ENCODE results near the gene ALPL. TPM values are rescaled to one million over a fixed set of nuclear protein-coding genes. Genes with fewer than 3 reads are reported as not detected.

The ALPL gene
- total and polyA plus RNA-seq, 2 of the 4 experiments (the other 2 are of a cell fraction): 0.54 to 2.2 TPM

- Histone ChIP-seq H3K9me3 (ENCODE audit: control insufficient read depth, insufficient read depth, low read length) (no peaks in the 10 kb centered on the region), H2AK5ac (ENCODE audit: low read depth, low read length) (peak overlapping the region; percentile 84), H3K4me1 (ENCODE audit: control insufficient read depth, insufficient read depth, low read length) (peaks cover 12% of the 10 kb centered on the region), H4K8ac (ENCODE audit: low read depth in 2 of 2, low read length in 2 of 2) (peak overlapping the region in 1 of 2 experiments; percentile 37; a peak in 1 of 4 replicates), H4K91ac (ENCODE audit: insufficient read depth, low read depth, low read length) (peak overlapping the region; percentile 70; the same call in 1 of the 2 replicates), H3K18ac (ENCODE audit: low read depth, low read length) (peak overlapping the region; percentile 32), H3K27me3 (ENCODE audit: control insufficient read depth, insufficient read depth, low read length) (peaks cover 11% of the 10 kb centered on the region), H2BK120ac (ENCODE audit: low read depth, low read length) (peak overlapping the region; percentile 82), H3K9ac (ENCODE audit: low read depth, low read length) (no peak overlapping the region), H2BK20ac (ENCODE audit: low read depth, low read length) (peak overlapping the region; percentile 88), H3K4me2 (ENCODE audit: low read depth, low read length) (peak overlapping the region; percentile 35), H4K5ac (ENCODE audit: low read depth, low read length) (peak overlapping the region; percentile 33), H3K79me1 (ENCODE audit: low read depth in 1 of 2, low read length in 2 of 2) (no peaks in the 10 kb centered on the region), H3K4me3 (ENCODE audit: insufficient read depth, low read depth, low read length) (no peak overlapping the region), H3K36me3 (ENCODE audit: control insufficient read depth, insufficient read depth, low read length) (no peaks in the 10 kb centered on the region), H3K56ac (ENCODE audit: extremely low read depth, insufficient read depth, low read length) (peak overlapping the region; percentile 33; the same call in 1 of the 2 replicates), H4K20me1 (ENCODE audit: insufficient read depth, low read length) (0 out of 2 replicates have a peak, but pooled peaks cover 4% of the 10 kb centered on the region), H2AK9ac (replicated peaks; ENCODE audit: low read depth, low read length, poor library complexity) (peak overlapping the region; percentile 80), H3K14ac (replicated peaks; ENCODE audit: low read depth, low read length) (peak overlapping the region; percentile 67), H3K23ac (ENCODE audit: low read depth, low read length) (peak overlapping the region; percentile 45; the same call in 1 of the 2 replicates), H3K9me1 (ENCODE audit: insufficient read depth, low read length) (peaks cover 11% of the 10 kb centered on the region), H2BK15ac (ENCODE audit: low read depth, low read length) (peak overlapping the region; percentile 68; the same call in 2 of the 3 replicates), H2BK5ac (ENCODE audit: low read depth, low read length, poor library complexity, severe bottlenecking) (peak overlapping the region; percentile 63), H3K4ac (ENCODE audit: low read depth, low read length) (peak overlapping the region; percentile 77), H2AFZ (replicated peaks; ENCODE audit: low read length, poor library complexity) (peak overlapping the region; percentile 76), H3K27ac (ENCODE audit: insufficient read depth, low read length) (peak overlapping the region; percentile 60; the same call in 1 of the 2 replicates)
- no TSS peak for BruUV-seq (replicated peaks)
- DNase-seq (peak; percentile 96), ATAC-seq (ENCODE audit: low read depth) (peak; percentile 86)
- no CpG with 5 or more reads among the region's 11 CpGs for WGBS, 2 experiments (ENCODE audit: extremely low coverage in 2 of 2, insufficient read length in 1 of 2)
- TF ChIP-seq, protein P1, sequence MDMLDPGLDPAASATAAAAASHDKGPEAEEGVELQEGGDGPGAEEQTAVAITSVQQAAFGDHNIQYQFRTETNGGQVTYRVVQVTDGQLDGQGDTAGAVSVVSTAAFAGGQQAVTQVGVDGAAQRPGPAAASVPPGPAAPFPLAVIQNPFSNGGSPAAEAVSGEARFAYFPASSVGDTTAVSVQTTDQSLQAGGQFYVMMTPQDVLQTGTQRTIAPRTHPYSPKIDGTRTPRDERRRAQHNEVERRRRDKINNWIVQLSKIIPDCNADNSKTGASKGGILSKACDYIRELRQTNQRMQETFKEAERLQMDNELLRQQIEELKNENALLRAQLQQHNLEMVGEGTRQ (IDR thresholded peaks at IDR 0.05; ENCODE audit: low read depth, low read length): peak; percentile 13; the same call in 1 of the 2 replicates
- TF ChIP-seq RCOR1 (IDR thresholded peaks at IDR 0.05; ENCODE audit: insufficient replicate concordance, low read length) (peak; percentile 100), MXI1 (IDR thresholded peaks at IDR 0.05; ENCODE audit: borderline replicate concordance, low read depth, low read length) (no peak), FOS (IDR thresholded peaks at IDR 0.05; ENCODE audit: low read depth, low read length) (no peak), NFE2L2 (IDR thresholded peaks at IDR 0.05; ENCODE audit: low read depth, low read length) (peak; percentile 30; the same call in 1 of the 2 replicates), MAFK (IDR thresholded peaks at IDR 0.05; ENCODE audit: low read depth, low read length) (peak; percentile 96), MAZ (IDR thresholded peaks at IDR 0.05; ENCODE audit: borderline replicate concordance, low read depth, low read length) (no peak), CEBPB (IDR thresholded peaks at IDR 0.05; ENCODE audit: low read depth, low read length) (peak; percentile 32; the same call in 1 of the 2 replicates)
- CTCF ChIA-PET: interaction anchor here (0.6 to 1.4 kb wide), 5 partner anchors 9 to 276 kb away, joined by 3 to 5 read pairs (median 3); no protein-coding TSS in a partner anchor
- POLR2A ChIA-PET (ENCODE audit: unreplicated experiment): no interaction called here
- in situ Hi-C loops (cut with MboI; ENCODE audit: low sequenced_read_pairs): loop anchor here (5.0 kb wide), 1 partner anchor 80 kb away; no protein-coding TSS in a partner anchor
- dilution Hi-C loops (cut with HindIII; ENCODE audit: low sequenced_read_pairs, unreplicated experiment): no loop called here
- intact Hi-C loops (cut with micrococcal nuclease): loop anchor here (1.0 to 5.0 kb wide), 2 partner anchors 62 to 145 kb away; no protein-coding TSS in a partner anchor
Observed at GRCh38 chr1:21511579-21512522, 2.6 kb downstream of the ALPL start.

Measured in IMR-90 (cell line).